A673 (cell line): ENCODE data around the gene ADRA2C.

Experiments used
- EZH2 ChIP-seq: fragments of 200-600 bp; sonication (generic); IDR thresholded peaks from 2 replicates; pipeline ENCODE4 v1.6.1; 2017; ENCODE audit warnings: borderline replicate concordance, low read depth, mild to moderate bottlenecking, mixed read lengths, antibody characterized with exemption, low read length; ENCODE audit not compliant: poor library complexity, severe bottlenecking
- TF ChIP-seq, protein P1 (sequence below): fragments of 300-800, 200-600 bp; sonication (generic); conservative IDR thresholded peaks from 2 replicates; pipeline ENCODE4 v1.5.1; 2017; ENCODE audit warnings: low read depth, mild to moderate bottlenecking, antibody characterized with exemption, low read length, moderate library complexity, mixed read lengths

DNA sequence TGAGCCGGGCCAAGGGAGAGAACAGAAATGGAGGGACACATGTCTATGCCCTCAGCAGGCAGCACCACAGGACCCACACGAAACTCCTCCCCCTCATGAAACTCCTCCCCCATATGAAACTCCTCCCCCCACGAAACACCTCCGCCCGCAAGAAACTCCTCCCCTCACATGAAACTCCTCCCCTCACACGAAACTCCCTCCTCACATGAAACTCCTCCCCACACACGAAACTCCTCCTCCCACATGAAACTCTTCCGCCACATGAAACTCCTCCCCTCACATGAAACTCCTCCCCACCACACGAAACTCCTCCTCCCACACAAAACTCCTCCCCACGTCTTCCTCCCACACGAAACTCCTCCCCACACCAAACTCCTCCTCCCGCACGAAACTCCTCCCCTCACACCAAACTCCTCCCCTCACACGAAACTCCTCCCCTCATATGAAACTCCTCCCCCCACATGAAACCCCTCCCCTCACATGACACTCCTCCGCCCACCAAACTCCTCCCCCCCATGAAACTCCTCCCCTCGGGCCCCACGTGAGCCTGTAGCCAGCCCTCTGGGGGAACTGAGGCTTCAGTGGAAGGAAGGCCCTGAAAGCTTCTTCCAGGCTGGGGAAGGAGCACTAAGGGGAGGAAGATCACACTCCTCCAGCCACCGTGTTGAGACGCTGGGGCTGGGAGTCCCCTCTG is 15.2 kb downstream of the ADRA2C start:
- TF ChIP-seq, protein P1, sequence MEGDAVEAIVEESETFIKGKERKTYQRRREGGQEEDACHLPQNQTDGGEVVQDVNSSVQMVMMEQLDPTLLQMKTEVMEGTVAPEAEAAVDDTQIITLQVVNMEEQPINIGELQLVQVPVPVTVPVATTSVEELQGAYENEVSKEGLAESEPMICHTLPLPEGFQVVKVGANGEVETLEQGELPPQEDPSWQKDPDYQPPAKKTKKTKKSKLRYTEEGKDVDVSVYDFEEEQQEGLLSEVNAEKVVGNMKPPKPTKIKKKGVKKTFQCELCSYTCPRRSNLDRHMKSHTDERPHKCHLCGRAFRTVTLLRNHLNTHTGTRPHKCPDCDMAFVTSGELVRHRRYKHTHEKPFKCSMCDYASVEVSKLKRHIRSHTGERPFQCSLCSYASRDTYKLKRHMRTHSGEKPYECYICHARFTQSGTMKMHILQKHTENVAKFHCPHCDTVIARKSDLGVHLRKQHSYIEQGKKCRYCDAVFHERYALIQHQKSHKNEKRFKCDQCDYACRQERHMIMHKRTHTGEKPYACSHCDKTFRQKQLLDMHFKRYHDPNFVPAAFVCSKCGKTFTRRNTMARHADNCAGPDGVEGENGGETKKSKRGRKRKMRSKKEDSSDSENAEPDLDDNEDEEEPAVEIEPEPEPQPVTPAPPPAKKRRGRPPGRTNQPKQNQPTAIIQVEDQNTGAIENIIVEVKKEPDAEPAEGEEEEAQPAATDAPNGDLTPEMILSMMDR = no peak
- no peak for TF ChIP-seq EZH2
